OCI-LY1 (cell line): ENCODE measurements around the gene ALDH1A1.

Experiments
- CTCF ChIP-seq: fragments of 200-600 bp; sonication (generic), shearing (Covaris generic); IDR thresholded peaks from 2 replicates; pipeline ENCODE4 v1.5.1; 2017; ENCODE audit warnings: mild to moderate bottlenecking, antibody characterized with exemption, low read length, moderate library complexity, mixed read lengths
- EZH2 ChIP-seq: fragments of 200-600 bp; sonication (generic), shearing (Covaris generic); IDR thresholded peaks from 2 replicates; pipeline ENCODE4 v1.8.0; 2017; ENCODE audit warnings: borderline replicate concordance, mixed run types, mild to moderate bottlenecking, antibody characterized with exemption, low read length, moderate library complexity, mixed read lengths

GRCh38 chr9:72888943-72889342, 63.9 kb downstream of the ALDH1A1 start:
- TF ChIP-seq CTCF (no peak), EZH2 (no peak)
